ENCODE measurements around the gene RFTN1.

GRCh38 chr3:16318176-16318575, 195.3 kb downstream of the RFTN1 start:
- TF ChIP-seq CTCF (IDR thresholded peaks at IDR 0.05), result no peak
- no peak for TF ChIP-seq POLR2A (IDR thresholded peaks at IDR 0.05)
